ENCODE data around the gene RNU1-1. TPM values are rescaled to one million over a fixed set of nuclear protein-coding genes. Genes with fewer than 3 reads are reported as not detected.
A peak's percentile ranks its signal among the peaks of the same experiment; 100 is the strongest.
"Not testable (repeated sequence)": the region's sequence is repeated elsewhere in the genome, so short reads cannot be mapped to it uniquely, and the experiment has no call there.

The RNU1-1 gene
- total RNA-seq, 1 donor = not detected

DNA sequence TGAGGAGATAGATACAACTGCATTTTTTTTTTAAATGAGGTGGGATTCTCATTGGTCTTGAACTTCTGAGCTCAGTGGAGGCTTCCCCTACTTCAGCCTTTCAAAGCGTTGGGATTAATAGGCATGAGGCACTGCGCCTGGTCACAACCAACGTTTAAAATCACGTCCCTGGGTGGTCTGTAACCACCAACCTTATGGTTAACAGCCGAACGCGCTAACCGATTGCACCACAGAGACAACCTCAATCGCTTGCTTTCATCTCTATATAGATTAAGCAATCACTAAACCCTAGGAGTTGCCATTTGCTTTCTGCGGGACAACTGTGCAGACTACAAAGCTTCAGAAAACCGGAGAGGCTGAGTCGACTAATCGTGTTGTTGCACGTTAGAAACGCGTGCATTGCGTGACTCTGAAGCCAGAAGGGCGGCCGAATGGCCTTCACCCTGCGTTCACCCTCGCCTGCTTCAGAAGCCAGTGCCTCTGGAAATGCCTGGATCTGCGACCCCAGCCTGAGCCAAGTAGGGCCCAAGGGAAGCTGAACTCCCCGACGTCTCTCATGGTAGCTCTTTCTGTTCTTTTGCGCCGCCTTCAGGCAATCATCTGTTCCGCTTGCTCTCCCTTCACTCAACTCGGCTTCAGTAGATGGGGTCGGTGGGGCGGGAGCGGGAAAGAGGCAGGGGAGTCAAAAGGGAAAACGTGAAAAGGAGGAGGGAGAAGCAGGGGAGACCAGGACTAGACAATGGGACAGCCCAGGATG lies 18.3 kb upstream of the RNU1-1 start:
- not testable (repeated sequence) for H3K27me3 ChIP-seq (ENCODE audit: insufficient read depth, low read length); H3K27ac ChIP-seq (ENCODE audit: low read depth, low read length); H3K4me3 ChIP-seq (ENCODE audit: insufficient read depth, low read length); H4K20me1 ChIP-seq (ENCODE audit: insufficient read depth, low read length); DNase-seq (ENCODE audit: insufficient read length, low spot score, missing footprints); H3K36me3 ChIP-seq (ENCODE audit: insufficient read depth, low read length); H3K4me1 ChIP-seq (ENCODE audit: insufficient read depth, low read length); H3K79me2 ChIP-seq (ENCODE audit: insufficient read depth, low read length); H3K9me3 ChIP-seq (ENCODE audit: low read depth, low read length)
- H3K4me2 ChIP-seq (ENCODE audit: insufficient read depth, low read length) = peak overlapping the region; percentile 48
- H2AFZ ChIP-seq (ENCODE audit: low read length) = peak overlapping the region; percentile 41

DNA sequence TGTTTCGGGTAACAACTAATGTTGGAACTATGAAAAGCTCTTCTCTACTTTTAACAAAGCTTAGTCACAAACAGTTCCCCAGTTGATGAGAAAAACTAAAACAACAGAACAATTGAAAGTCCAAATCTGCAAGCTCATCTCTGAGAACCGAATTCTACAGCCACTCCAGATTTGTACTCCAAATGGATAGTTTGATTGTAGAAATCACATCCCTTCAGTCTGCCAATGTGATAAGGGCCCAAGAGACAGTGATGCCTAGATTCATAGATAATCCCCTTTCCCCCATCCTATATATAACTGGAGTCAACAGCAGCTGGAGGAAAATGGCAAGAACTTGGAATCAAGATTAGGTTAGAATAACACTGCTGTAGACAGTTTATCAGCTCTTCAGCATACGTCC lies 14.3 kb upstream of the RNU1-1 start:
- not testable (repeated sequence) for H3K4me2 ChIP-seq (ENCODE audit: insufficient read depth, low read length); H2AFZ ChIP-seq (ENCODE audit: low read length); H3K79me2 ChIP-seq (ENCODE audit: insufficient read depth, low read length); H3K4me1 ChIP-seq (ENCODE audit: insufficient read depth, low read length); H3K4me3 ChIP-seq (ENCODE audit: insufficient read depth, low read length); DNase-seq (ENCODE audit: insufficient read length, low spot score, missing footprints); H4K20me1 ChIP-seq (ENCODE audit: insufficient read depth, low read length); H3K36me3 ChIP-seq (ENCODE audit: insufficient read depth, low read length); H3K27me3 ChIP-seq (ENCODE audit: insufficient read depth, low read length); H3K27ac ChIP-seq (ENCODE audit: low read depth, low read length); H3K9me3 ChIP-seq (ENCODE audit: low read depth, low read length)

DNA sequence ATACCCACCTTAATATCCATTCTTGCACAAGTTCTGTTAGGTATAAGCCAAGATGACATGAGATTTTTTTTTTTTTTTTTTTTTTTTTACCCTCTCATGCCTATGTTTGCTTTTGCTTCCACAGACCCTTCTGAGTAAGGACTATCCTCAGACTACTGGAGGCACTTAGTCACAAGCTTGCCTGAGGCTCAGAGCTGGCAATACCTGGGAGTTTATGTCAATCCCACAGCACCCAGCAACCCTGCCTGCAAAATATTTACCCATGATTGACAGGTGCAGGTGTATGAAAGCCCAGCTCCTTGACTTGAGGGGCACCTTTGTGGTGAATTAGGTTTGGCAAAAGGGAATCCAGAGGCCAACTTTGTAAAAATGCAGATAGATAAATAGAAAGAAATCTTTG lies 11.7 kb upstream of the RNU1-1 start:
- H3K4me1 ChIP-seq (ENCODE audit: insufficient read depth, low read length); H3K4me3 ChIP-seq (ENCODE audit: insufficient read depth, low read length); H3K27ac ChIP-seq (ENCODE audit: low read depth, low read length); H3K9me3 ChIP-seq (ENCODE audit: low read depth, low read length); H3K36me3 ChIP-seq (ENCODE audit: insufficient read depth, low read length); H4K20me1 ChIP-seq (ENCODE audit: insufficient read depth, low read length); H3K4me2 ChIP-seq (ENCODE audit: insufficient read depth, low read length); H3K79me2 ChIP-seq (ENCODE audit: insufficient read depth, low read length); DNase-seq (ENCODE audit: insufficient read length, low spot score, missing footprints); H2AFZ ChIP-seq (ENCODE audit: low read length): not testable (repeated sequence)
- H3K27me3 ChIP-seq (ENCODE audit: insufficient read depth, low read length) = peaks cover 22% of the 10 kb centered on the region

DNA sequence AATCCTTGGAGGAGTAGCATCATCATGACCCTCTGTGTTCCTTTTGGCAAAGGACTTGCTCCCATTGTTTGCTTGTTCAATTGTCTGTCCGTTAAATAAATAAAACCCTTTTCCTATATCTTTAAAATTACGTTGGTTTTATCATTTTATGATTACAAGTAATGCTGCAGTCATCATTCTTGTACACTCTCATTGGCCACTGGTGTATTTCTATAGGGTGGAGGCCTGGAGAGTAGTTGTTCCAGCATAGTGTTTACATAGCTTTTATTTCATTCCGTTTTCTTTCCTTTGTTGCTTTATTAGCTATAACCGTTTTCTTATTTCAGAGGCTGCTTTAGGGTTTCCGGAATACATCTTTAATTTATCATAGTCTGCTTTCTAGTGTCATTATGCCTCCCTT lies 7.6 kb upstream of the RNU1-1 start:
- DNase-seq (ENCODE audit: insufficient read length, low spot score, missing footprints); H3K4me1 ChIP-seq (ENCODE audit: insufficient read depth, low read length); H3K36me3 ChIP-seq (ENCODE audit: insufficient read depth, low read length); H3K4me3 ChIP-seq (ENCODE audit: insufficient read depth, low read length); H3K4me2 ChIP-seq (ENCODE audit: insufficient read depth, low read length); H3K27ac ChIP-seq (ENCODE audit: low read depth, low read length); H3K79me2 ChIP-seq (ENCODE audit: insufficient read depth, low read length); H2AFZ ChIP-seq (ENCODE audit: low read length); H4K20me1 ChIP-seq (ENCODE audit: insufficient read depth, low read length); H3K9me3 ChIP-seq (ENCODE audit: low read depth, low read length): not testable (repeated sequence)
- H3K27me3 ChIP-seq (ENCODE audit: insufficient read depth, low read length) = peaks cover 20% of the 10 kb centered on the region

DNA sequence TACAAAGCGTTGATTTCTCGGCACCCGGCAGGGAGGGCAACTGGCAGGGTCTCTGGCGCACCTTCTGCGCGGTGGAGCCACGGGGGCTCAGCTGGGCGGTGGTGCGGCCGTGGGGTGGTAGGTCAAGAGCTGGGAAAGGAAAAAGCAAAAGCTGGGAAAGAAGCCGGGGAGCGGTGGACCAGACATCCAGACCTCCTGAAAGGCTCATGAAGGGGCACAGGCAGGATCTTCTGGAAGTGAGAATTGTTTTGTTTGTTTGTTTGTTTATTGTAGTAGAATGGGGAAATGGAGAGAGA lies 7.2 kb upstream of the RNU1-1 start:
- no peaks in the 10 kb centered on the region for H4K20me1 ChIP-seq (ENCODE audit: insufficient read depth, low read length)
- no peaks in the 10 kb centered on the region for H3K36me3 ChIP-seq (ENCODE audit: insufficient read depth, low read length)
- no peaks in the 10 kb centered on the region for H3K79me2 ChIP-seq (ENCODE audit: insufficient read depth, low read length)
- H3K27me3 ChIP-seq (ENCODE audit: insufficient read depth, low read length) = peaks cover 20% of the 10 kb centered on the region
- peak overlapping the region; percentile 56 for H3K4me3 ChIP-seq (ENCODE audit: insufficient read depth, low read length)
- no peaks in the 10 kb centered on the region for H3K9me3 ChIP-seq (ENCODE audit: low read depth, low read length)
- no peak overlapping the region for H2AFZ ChIP-seq (ENCODE audit: low read length)
- DNase-seq (ENCODE audit: insufficient read length, low spot score, missing footprints) = no peak
- no peak overlapping the region for H3K27ac ChIP-seq (ENCODE audit: low read depth, low read length)
- H3K4me1 ChIP-seq (ENCODE audit: insufficient read depth, low read length) = no peaks in the 10 kb centered on the region
- peak overlapping the region; percentile 57 for H3K4me2 ChIP-seq (ENCODE audit: insufficient read depth, low read length)
- TF ChIP-seq, protein P1, sequence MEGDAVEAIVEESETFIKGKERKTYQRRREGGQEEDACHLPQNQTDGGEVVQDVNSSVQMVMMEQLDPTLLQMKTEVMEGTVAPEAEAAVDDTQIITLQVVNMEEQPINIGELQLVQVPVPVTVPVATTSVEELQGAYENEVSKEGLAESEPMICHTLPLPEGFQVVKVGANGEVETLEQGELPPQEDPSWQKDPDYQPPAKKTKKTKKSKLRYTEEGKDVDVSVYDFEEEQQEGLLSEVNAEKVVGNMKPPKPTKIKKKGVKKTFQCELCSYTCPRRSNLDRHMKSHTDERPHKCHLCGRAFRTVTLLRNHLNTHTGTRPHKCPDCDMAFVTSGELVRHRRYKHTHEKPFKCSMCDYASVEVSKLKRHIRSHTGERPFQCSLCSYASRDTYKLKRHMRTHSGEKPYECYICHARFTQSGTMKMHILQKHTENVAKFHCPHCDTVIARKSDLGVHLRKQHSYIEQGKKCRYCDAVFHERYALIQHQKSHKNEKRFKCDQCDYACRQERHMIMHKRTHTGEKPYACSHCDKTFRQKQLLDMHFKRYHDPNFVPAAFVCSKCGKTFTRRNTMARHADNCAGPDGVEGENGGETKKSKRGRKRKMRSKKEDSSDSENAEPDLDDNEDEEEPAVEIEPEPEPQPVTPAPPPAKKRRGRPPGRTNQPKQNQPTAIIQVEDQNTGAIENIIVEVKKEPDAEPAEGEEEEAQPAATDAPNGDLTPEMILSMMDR (IDR thresholded peaks at IDR 0.05; ENCODE audit: extremely low read depth, low read depth, low read length) = no peak

DNA sequence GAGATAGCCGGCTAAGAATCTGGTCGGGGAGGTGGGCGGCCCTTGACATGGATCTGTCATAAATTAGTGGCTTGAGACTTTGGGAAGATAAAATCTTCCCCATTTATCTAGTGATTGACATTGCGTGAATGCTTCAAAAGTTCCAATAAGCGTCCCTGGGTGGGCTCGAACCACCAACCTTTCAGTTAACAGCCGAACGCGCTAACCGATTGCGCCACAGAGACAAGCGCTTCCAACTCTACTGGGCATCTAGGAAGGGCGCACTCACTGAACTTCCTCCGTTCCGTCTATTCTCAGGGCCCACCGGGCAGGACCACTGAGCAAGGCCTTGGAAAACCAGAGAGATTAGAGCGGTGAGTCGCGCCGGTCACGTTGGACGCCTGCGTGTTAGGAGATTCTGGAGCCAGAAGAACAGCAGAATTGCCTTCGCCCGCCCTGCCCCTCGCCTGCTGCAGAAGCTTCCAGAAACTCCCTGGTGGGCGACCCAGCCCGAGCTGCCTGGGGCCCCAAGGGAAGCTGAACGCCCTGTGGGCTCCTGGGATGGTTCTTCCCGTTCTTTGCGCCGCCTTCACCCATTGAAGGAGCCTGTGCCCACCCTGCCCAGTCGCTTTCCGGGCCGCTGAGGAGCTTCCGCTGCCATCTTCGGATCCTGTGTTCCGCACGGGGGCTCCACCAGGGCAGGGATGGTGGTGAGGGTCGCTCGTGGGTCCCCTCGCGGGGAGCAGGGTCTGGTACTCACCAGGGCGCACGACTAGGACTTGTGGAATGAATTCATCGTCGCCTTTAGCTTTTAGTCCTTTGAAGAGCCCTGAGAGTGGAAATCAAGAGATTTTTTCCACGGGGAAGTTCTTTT lies 6.6 kb upstream of the RNU1-1 start:
- H3K4me3 ChIP-seq (ENCODE audit: insufficient read depth, low read length) = peak overlapping the region; percentile 56
- H3K27ac ChIP-seq (ENCODE audit: low read depth, low read length); H3K36me3 ChIP-seq (ENCODE audit: insufficient read depth, low read length); H3K9me3 ChIP-seq (ENCODE audit: low read depth, low read length); H4K20me1 ChIP-seq (ENCODE audit: insufficient read depth, low read length); H3K79me2 ChIP-seq (ENCODE audit: insufficient read depth, low read length); H3K4me1 ChIP-seq (ENCODE audit: insufficient read depth, low read length); DNase-seq (ENCODE audit: insufficient read length, low spot score, missing footprints): not testable (repeated sequence)
- peaks cover 17% of the 10 kb centered on the region for H3K27me3 ChIP-seq (ENCODE audit: insufficient read depth, low read length)
- peak overlapping the region; percentile 51 for H2AFZ ChIP-seq (ENCODE audit: low read length)
- H3K4me2 ChIP-seq (ENCODE audit: insufficient read depth, low read length) = peak overlapping the region; percentile 57

DNA sequence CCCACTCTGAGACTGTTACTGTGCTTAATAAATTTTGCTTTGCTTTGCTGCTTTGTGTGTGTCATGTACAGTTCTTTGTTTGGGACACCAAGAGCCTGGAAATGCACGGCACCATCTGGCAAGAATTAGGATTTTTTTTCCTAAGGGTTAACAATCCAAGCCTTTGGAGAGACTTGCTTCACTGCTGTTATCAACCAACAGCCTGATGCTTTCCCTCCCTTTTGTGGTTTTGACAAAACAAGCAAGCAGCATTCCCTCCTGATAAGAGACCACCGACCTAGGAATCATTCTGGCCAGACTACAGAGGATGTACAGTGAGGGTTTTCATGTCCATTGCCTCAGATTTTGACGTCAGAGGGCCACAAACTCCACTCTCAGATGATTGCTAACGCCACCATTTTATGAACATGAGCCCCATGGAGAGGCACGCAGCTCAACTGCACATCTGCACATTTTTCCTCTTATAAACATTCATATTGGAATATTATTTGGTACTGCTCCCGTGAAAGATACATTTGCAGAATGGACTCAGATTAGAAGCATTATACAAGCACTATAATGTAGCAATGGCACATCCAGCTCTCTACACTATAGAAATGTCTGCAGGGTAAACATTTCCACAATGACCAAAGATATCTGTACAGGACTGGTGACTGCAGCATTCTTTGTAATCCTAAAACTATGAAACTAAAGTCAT lies 5.3 kb upstream of the RNU1-1 start:
- not testable (repeated sequence) for H3K9me3 ChIP-seq (ENCODE audit: low read depth, low read length); H3K4me3 ChIP-seq (ENCODE audit: insufficient read depth, low read length); H3K27ac ChIP-seq (ENCODE audit: low read depth, low read length); H3K36me3 ChIP-seq (ENCODE audit: insufficient read depth, low read length); H2AFZ ChIP-seq (ENCODE audit: low read length); H3K79me2 ChIP-seq (ENCODE audit: insufficient read depth, low read length); H4K20me1 ChIP-seq (ENCODE audit: insufficient read depth, low read length); H3K4me1 ChIP-seq (ENCODE audit: insufficient read depth, low read length); DNase-seq (ENCODE audit: insufficient read length, low spot score, missing footprints); H3K4me2 ChIP-seq (ENCODE audit: insufficient read depth, low read length)
- peaks cover 15% of the 10 kb centered on the region for H3K27me3 ChIP-seq (ENCODE audit: insufficient read depth, low read length)

DNA sequence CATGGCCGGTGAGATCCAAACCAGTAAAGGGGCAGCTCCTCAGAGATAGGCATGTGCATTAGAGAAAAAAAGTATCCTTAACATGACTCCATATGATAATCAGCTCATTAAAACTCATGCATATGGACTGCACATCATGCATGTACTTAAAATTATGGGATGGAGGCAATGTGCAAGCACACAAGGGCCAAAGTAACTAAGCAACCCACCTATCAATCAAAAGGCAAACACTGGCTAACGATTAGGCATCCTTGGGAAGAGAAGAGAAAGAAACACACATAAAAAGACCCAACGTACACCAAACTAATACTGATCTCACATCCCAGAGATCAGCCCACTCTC lies 4.8 kb upstream of the RNU1-1 start:
- not testable (repeated sequence) for H3K9me3 ChIP-seq (ENCODE audit: low read depth, low read length); H2AFZ ChIP-seq (ENCODE audit: low read length); H3K4me2 ChIP-seq (ENCODE audit: insufficient read depth, low read length); H3K36me3 ChIP-seq (ENCODE audit: insufficient read depth, low read length); DNase-seq (ENCODE audit: insufficient read length, low spot score, missing footprints); H3K4me1 ChIP-seq (ENCODE audit: insufficient read depth, low read length); H3K4me3 ChIP-seq (ENCODE audit: insufficient read depth, low read length); H4K20me1 ChIP-seq (ENCODE audit: insufficient read depth, low read length); H3K79me2 ChIP-seq (ENCODE audit: insufficient read depth, low read length); H3K27ac ChIP-seq (ENCODE audit: low read depth, low read length)
- peaks cover 15% of the 10 kb centered on the region for H3K27me3 ChIP-seq (ENCODE audit: insufficient read depth, low read length)

Data from osteoblast (primary cell).